ENCODE data around the gene ACAN.

- no peak for TF ChIP-seq CTCF (IDR thresholded peaks at IDR 0.05; ENCODE audit: low read length)
- no peak for TF ChIP-seq EZH2 (optimal IDR thresholded peaks at IDR 0.05; ENCODE audit: low read depth, low read length)
- no peak for TF ChIP-seq EZH2phosphoT487 (IDR thresholded peaks at IDR 0.05; ENCODE audit: low read length)
Observed at GRCh38 chr15:88860212-88860611, 57.0 kb downstream of the ACAN start.

Measured in MM.1S (cell line).